A673 (cell line): ENCODE results near the gene SLC2A13. TPM values are rescaled to one million over a fixed set of nuclear protein-coding genes. Genes with fewer than 3 reads are reported as not detected.

Experiments
- BruUV-seq: library from RNA; stranded (reverse); fragments of 400-500 nt; replicated peaks from 2 replicates; lab custom pipeline; 2021; lab: Mats Ljungman, UMichigan
- CTCF ChIA-PET: fragments of 300-600 bp; sonication (Branson Sonifier 250); formaldehyde crosslinking; loops from one replicate; lab custom pipeline; 2022; ENCODE audit warnings: antibody characterized with exemption; lab: Charles Lee
- POLR2A ChIA-PET: fragments of 300-600 bp; sonication (Branson Sonifier 250); formaldehyde crosslinking; loops from one replicate; lab custom pipeline; 2022; ENCODE audit warnings: antibody characterized with exemption; ENCODE audit not compliant: low non-redundant PET; lab: Charles Lee
- DNase-seq: peaks from one replicate; pipeline ENCODE4 v3.0.0-alpha.2; 2015; ENCODE audit warnings: low spot score
- H3K27ac ChIP-seq: fragments of 200-600 bp; sonication (generic); 2 replicates; pipeline ENCODE4 v1.5.1; 2016; ENCODE audit warnings: mixed run types, low read depth, mild to moderate bottlenecking, mixed read lengths, antibody characterized with exemption, low read length; ENCODE audit not compliant: poor library complexity, severe bottlenecking
- H3K27me3 ChIP-seq: fragments of 200-600 bp; sonication (generic); replicated peaks from 2 replicates; pipeline ENCODE4 v1.6.1; 2017; ENCODE audit warnings: mixed run types, low read depth, mild to moderate bottlenecking, mixed read lengths, antibody characterized with exemption, low read length; ENCODE audit not compliant: insufficient read depth, poor library complexity
- H3K36me3 ChIP-seq: fragments of 200-600 bp; sonication (generic); 2 replicates; pipeline ENCODE4 v1.6.1; 2016; ENCODE audit warnings: mixed run types, mild to moderate bottlenecking, mixed read lengths, antibody characterized with exemption, low read length; ENCODE audit not compliant: insufficient read depth, poor library complexity, severe bottlenecking
- H3K4me1 ChIP-seq: fragments of 200-600 bp; sonication (generic); 2 replicates; pipeline ENCODE4 v1.6.1; 2017; ENCODE audit warnings: mixed run types, mild to moderate bottlenecking, mixed read lengths, antibody characterized with exemption, low read length; ENCODE audit not compliant: insufficient read depth, poor library complexity, severe bottlenecking
- H3K4me3 ChIP-seq: fragments of 200-600 bp; sonication (generic); 2 replicates; pipeline ENCODE4 v1.5.1; 2016; ENCODE audit warnings: low read depth, mixed run types, mild to moderate bottlenecking, mixed read lengths, low read length; ENCODE audit not compliant: poor library complexity, severe bottlenecking
- H3K9me3 ChIP-seq: fragments of 200-600 bp; sonication (generic); 2 replicates; pipeline ENCODE4 v1.6.1; 2016; ENCODE audit warnings: mixed run types, low read depth, mild to moderate bottlenecking, mixed read lengths, antibody characterized with exemption, low read length; ENCODE audit not compliant: poor library complexity, severe bottlenecking
- EZH2 ChIP-seq: fragments of 200-600 bp; sonication (generic); IDR thresholded peaks from 2 replicates; pipeline ENCODE4 v1.6.1; 2017; ENCODE audit warnings: borderline replicate concordance, low read depth, mild to moderate bottlenecking, mixed read lengths, antibody characterized with exemption, low read length; ENCODE audit not compliant: poor library complexity, severe bottlenecking
- intact Hi-C: fragments of 100-400 bp; cut with micrococcal nuclease; formaldehyde crosslinking; loops from one replicate; pipeline ENCODE4 v1.10.0; 2022; ENCODE audit not compliant: unreplicated experiment
- total RNA-seq: library from RNA; stranded (reverse); gene quantifications from 2 replicates; pipeline ENCODE4 v1.2.3, GENCODE V29; 2021
- TF ChIP-seq, protein P1 (sequence below): fragments of 300-800, 200-600 bp; sonication (generic); conservative IDR thresholded peaks from 2 replicates; pipeline ENCODE4 v1.5.1; 2017; ENCODE audit warnings: low read depth, mild to moderate bottlenecking, antibody characterized with exemption, low read length, moderate library complexity, mixed read lengths

SLC2A13 gene
- total RNA-seq, 1 experiment from 2014 or later, result 9.1 TPM

DNA sequence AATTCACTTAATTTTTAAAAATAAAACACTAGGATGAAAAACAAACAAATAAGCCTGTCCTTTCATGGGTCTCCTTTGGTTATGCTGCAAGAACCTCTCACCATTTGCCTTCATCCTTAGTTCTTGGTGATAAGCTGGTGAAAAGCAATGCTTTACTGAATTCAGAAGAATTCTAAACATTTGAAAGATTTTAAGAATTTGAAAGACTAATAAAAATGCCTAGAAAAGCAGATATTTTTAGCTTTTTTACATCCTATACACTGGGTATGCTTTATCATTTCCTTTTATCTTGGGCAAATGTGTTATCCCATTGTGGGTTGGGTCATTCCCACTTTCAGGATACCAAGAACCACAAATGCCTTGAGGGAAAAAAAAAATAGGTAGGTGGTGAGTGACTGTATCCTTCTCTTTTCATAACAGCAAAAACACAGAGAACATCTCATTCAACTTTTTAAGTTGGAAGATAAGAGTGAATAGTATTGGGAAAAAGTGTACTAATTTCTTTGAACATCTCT lies 289.2 kb downstream of the SLC2A13 start:
- Histone ChIP-seq H3K27ac (no peak overlapping the region), H3K27me3 (no peaks in the 10 kb centered on the region), H3K4me1 (peaks cover 21% of the 10 kb centered on the region), H3K36me3 (no peaks in the 10 kb centered on the region), H3K4me3 (no peak overlapping the region), H3K9me3 (peaks cover under 1% of the 10 kb centered on the region)
- TF ChIP-seq EZH2, result no peak
- TF ChIP-seq, protein P1, sequence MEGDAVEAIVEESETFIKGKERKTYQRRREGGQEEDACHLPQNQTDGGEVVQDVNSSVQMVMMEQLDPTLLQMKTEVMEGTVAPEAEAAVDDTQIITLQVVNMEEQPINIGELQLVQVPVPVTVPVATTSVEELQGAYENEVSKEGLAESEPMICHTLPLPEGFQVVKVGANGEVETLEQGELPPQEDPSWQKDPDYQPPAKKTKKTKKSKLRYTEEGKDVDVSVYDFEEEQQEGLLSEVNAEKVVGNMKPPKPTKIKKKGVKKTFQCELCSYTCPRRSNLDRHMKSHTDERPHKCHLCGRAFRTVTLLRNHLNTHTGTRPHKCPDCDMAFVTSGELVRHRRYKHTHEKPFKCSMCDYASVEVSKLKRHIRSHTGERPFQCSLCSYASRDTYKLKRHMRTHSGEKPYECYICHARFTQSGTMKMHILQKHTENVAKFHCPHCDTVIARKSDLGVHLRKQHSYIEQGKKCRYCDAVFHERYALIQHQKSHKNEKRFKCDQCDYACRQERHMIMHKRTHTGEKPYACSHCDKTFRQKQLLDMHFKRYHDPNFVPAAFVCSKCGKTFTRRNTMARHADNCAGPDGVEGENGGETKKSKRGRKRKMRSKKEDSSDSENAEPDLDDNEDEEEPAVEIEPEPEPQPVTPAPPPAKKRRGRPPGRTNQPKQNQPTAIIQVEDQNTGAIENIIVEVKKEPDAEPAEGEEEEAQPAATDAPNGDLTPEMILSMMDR, result no peak
- no TSS peak for BruUV-seq
- intact Hi-C loops, result no loop called here
- CTCF ChIA-PET, result no interaction called here
- DNase-seq, result no peak
- POLR2A ChIA-PET, result no interaction called here

GRCh38 chr12:39815746-39816145 lies 290.1 kb downstream of the SLC2A13 start:
- Histone ChIP-seq H3K4me1 (peaks cover 21% of the 10 kb centered on the region), H3K27me3 (no peaks in the 10 kb centered on the region), H3K36me3 (no peaks in the 10 kb centered on the region), H3K9me3 (peaks cover 6% of the 10 kb centered on the region), H3K27ac (no peak overlapping the region), H3K4me3 (no peak overlapping the region)
- intact Hi-C loops, result no loop called here
- no peak for TF ChIP-seq EZH2
- TF ChIP-seq, protein P1, result no peak
- ChIA-PET POLR2A (no interaction called here), CTCF (no interaction called here)
- DNase-seq, result no peak
- no TSS peak for BruUV-seq

DNA sequence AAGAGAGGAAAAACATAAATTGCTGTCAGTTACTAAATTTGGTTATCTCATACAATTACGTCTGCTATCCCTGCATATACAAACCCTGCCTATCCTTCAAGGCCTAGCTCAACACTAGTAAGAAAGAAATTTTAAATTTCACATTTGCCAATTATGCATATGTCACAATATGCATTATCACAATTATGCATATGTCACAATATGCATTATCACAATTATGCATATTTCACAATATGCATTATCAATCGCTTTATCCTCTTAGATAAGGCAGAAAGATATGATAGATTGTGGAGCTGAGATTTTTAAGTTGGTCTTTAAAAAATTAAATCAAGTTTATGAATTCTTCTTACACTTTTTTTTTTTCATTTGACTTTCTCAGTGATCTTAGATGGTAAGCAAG lies 291.3 kb downstream of the SLC2A13 start:
- no TSS peak for BruUV-seq

More for the DNA sequence above, 291.3 kb downstream of the SLC2A13 start:
- ChIA-PET POLR2A (no interaction called here), CTCF (no interaction called here)
- Histone ChIP-seq H3K27ac (peak overlapping the region; percentile 63), H3K4me3 (no peak overlapping the region), H3K4me1 (peaks cover 19% of the 10 kb centered on the region), H3K27me3 (no peaks in the 10 kb centered on the region), H3K36me3 (no peaks in the 10 kb centered on the region), H3K9me3 (peaks cover 11% of the 10 kb centered on the region)
- DNase-seq, result no peak
- TF ChIP-seq EZH2, result no peak
- TF ChIP-seq, protein P1, result no peak
- intact Hi-C loops, result no loop called here
